GM12873 (cell line): ENCODE data around the gene FNDC3B.

ENCODE experiments used
- TF ChIP-seq, protein P1 (sequence below): IDR thresholded peaks from 2 replicates; pipeline ENCODE4 v1.5.1; 2012; ENCODE audit warnings: low read depth, mild to moderate bottlenecking, moderate library complexity, low read length, control low read depth; ENCODE audit not compliant: insufficient read depth; ENCODE audit errors: missing control alignments

Gene FNDC3B

GRCh38 chr3:172316758-172317157 is 277.4 kb downstream of the FNDC3B start:
- TF ChIP-seq, protein P1, sequence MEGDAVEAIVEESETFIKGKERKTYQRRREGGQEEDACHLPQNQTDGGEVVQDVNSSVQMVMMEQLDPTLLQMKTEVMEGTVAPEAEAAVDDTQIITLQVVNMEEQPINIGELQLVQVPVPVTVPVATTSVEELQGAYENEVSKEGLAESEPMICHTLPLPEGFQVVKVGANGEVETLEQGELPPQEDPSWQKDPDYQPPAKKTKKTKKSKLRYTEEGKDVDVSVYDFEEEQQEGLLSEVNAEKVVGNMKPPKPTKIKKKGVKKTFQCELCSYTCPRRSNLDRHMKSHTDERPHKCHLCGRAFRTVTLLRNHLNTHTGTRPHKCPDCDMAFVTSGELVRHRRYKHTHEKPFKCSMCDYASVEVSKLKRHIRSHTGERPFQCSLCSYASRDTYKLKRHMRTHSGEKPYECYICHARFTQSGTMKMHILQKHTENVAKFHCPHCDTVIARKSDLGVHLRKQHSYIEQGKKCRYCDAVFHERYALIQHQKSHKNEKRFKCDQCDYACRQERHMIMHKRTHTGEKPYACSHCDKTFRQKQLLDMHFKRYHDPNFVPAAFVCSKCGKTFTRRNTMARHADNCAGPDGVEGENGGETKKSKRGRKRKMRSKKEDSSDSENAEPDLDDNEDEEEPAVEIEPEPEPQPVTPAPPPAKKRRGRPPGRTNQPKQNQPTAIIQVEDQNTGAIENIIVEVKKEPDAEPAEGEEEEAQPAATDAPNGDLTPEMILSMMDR: no peak

DNA sequence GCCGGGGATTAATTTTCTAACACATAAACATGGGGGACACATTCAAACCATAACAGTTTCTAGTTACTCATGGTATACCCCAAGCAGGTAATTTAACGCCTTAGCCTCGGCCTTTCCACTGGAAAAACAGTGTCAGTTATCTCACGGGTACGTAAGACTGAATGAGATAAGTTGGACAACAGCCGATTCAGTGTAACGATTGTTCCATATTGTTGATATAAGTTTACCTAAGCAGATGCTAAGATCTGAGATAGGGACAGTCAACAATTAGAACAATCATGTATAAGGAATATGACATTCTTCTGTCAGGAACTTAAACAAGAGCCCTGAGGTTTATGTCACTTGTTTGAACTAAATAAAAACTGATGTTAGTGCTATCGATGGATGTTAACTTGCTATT is 278.1 kb downstream of the FNDC3B start:
- TF ChIP-seq, protein P1: no peak

GRCh38 chr3:172317984-172318383 is 278.6 kb downstream of the FNDC3B start:
- TF ChIP-seq, protein P1: no peak

DNA sequence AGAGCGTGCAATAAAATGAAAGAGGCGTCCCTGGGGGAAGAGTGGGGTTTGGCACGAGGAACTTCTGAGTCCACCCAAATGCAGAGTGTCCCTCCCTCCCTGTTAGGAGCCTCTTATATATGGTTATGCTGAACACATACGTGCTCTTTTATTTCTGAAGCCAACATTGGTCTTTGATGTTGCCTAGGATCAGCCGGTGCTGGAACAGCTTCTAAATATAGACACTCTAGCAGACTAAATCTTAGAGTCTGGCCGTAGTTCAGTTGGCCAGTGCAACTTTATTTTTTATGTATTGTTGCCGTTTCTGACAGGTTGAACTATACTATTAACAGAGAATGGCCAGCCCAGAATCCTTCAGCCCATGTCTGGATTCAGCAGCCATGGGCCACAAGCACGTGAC is 280.2 kb downstream of the FNDC3B start:
- TF ChIP-seq, protein P1: no peak

DNA sequence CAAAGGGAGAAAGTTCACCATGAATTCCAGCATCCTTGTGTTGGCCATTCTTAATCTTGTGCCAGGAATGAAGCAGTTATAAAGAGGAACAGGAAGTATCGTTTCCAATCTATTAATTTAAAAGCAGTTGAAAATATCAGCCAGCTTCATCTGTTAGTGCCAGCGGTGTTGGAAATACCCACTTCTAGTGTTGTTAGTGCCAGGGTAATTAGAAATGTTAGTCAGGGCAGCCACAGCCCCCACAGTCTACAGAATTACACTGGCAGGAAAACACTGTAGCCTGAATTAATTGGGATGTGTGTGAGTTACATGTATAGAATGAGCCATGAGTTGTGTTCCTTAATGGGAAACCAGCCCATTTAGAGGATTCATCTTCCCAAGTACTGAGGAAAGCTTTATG is 281.1 kb downstream of the FNDC3B start:
- TF ChIP-seq, protein P1: no peak

- TF ChIP-seq, protein P1: peak; percentile 15
These were observed 281.7 kb downstream of the FNDC3B start for GRCh38 chr3:172321035-172321434.

GRCh38 chr3:172323894-172324610 is 284.7 kb downstream of the FNDC3B start:
- TF ChIP-seq, protein P1: no peak
